ENCODE results near the gene MYH13. TPM values are rescaled to one million over a fixed set of nuclear protein-coding genes. Genes with fewer than 3 reads are reported as not detected.

The MYH13 gene
- not detected for total RNA-seq

- Histone ChIP-seq H3K4me3 (no peak within 1 kb of the TSS), H3K9me3 (no peaks in the 10 kb centered on the region), H3K36me3 (no peaks in the 10 kb centered on the region), H3K27me3 (no peaks in the 10 kb centered on the region), H3K27ac (no peak within 1 kb of the TSS), H3K4me1 (no peaks in the 10 kb centered on the region)
- ATAC-seq, result no peak
- TF ChIP-seq CTCF (IDR thresholded peaks at IDR 0.05) (no peak), POLR2AphosphoS5 (IDR thresholded peaks at IDR 0.05) (no peak), EP300 (IDR thresholded peaks at IDR 0.05) (no peak), POLR2A (IDR thresholded peaks at IDR 0.05) (no peak)
- WGBS, 2 donors (ENCODE audit: low coverage in 1 of 2), result 69 to 90% methylated on average over 3 to 5 of the region's 5 CpGs
Observed at GRCh38 chr17:10372906-10373305, at the start of gene MYH13. Gene MYH13 (minus strand): TSS chr17:10373006. CDS start chr17:10364530, 8,476 bp downstream.

GRCh38 chr17:10421900-10422542, 49.2 kb upstream of the MYH13 start, which contains the start of gene MYH8:
Gene MYH8 (minus strand): TSS chr17:10421950. CDS start chr17:10420227, 1,723 bp downstream.
- no peaks in the 10 kb centered on the region for H3K4me1 ChIP-seq
- no peak within 1 kb of the TSS for H3K27ac ChIP-seq
- ATAC-seq, result no peak
- TF ChIP-seq EP300 (IDR thresholded peaks at IDR 0.05) (no peak), POLR2AphosphoS5 (IDR thresholded peaks at IDR 0.05) (no peak), POLR2A (IDR thresholded peaks at IDR 0.05) (no peak), CTCF (IDR thresholded peaks at IDR 0.05) (no peak)
- 62 to 77% methylated on average over 2 to 6 of the region's 7 CpGs for WGBS, 2 donors (ENCODE audit: low coverage in 1 of 2)
- no peaks in the 10 kb centered on the region for H3K36me3 ChIP-seq
- H3K9me3 ChIP-seq, result no peaks in the 10 kb centered on the region
- no peak within 1 kb of the TSS for H3K4me3 ChIP-seq
- H3K27me3 ChIP-seq, result no peaks in the 10 kb centered on the region

GRCh38 chr17:10421211-10421610, 48.4 kb upstream of the MYH13 start:
- Histone ChIP-seq H3K4me3 (no peak overlapping the region), H3K27ac (no peak overlapping the region), H3K36me3 (no peaks in the 10 kb centered on the region), H3K9me3 (no peaks in the 10 kb centered on the region), H3K27me3 (no peaks in the 10 kb centered on the region), H3K4me1 (no peaks in the 10 kb centered on the region)
- 63 to 79% methylated on average over 2 of the region's 2 CpGs for WGBS, 2 donors (ENCODE audit: low coverage in 1 of 2)
- no peak for TF ChIP-seq POLR2AphosphoS5 (IDR thresholded peaks at IDR 0.05)
- TF ChIP-seq EP300 (IDR thresholded peaks at IDR 0.05), result no peak
- TF ChIP-seq POLR2A (IDR thresholded peaks at IDR 0.05), result no peak
- no peak for TF ChIP-seq CTCF (IDR thresholded peaks at IDR 0.05)
- ATAC-seq, result no peak

GRCh38 chr17:10420811-10421210, 48.0 kb upstream of the MYH13 start:
- H3K36me3 ChIP-seq, result no peaks in the 10 kb centered on the region
- WGBS, 2 donors (ENCODE audit: low coverage in 1 of 2), result 75 to 91% methylated on average over 2 of the region's 2 CpGs
- ATAC-seq, result no peak
- TF ChIP-seq CTCF (IDR thresholded peaks at IDR 0.05) (no peak), POLR2AphosphoS5 (IDR thresholded peaks at IDR 0.05) (no peak), POLR2A (IDR thresholded peaks at IDR 0.05) (no peak)
- H3K27ac ChIP-seq, result no peak overlapping the region
- no peaks in the 10 kb centered on the region for H3K9me3 ChIP-seq
- no peaks in the 10 kb centered on the region for H3K4me1 ChIP-seq
- no peaks in the 10 kb centered on the region for H3K27me3 ChIP-seq
- H3K4me3 ChIP-seq, result no peak overlapping the region

- TF ChIP-seq EP300 (IDR thresholded peaks at IDR 0.05), result no peak
- no peak for TF ChIP-seq POLR2AphosphoS5 (IDR thresholded peaks at IDR 0.05)
- H3K4me1 ChIP-seq, result no peaks in the 10 kb centered on the region
- H3K36me3 ChIP-seq, result no peaks in the 10 kb centered on the region
- no peak overlapping the region for H3K27ac ChIP-seq
- H3K27me3 ChIP-seq, result no peaks in the 10 kb centered on the region
- WGBS, 2 donors (ENCODE audit: low coverage in 1 of 2), result 28 to 40% methylated on average over 3 of the region's 3 CpGs
- no peak overlapping the region for H3K4me3 ChIP-seq
- no peaks in the 10 kb centered on the region for H3K9me3 ChIP-seq
- no peak for ATAC-seq
Observed at GRCh38 chr17:10417431-10417830, 44.6 kb upstream of the MYH13 start.
